ENCODE results near the gene EP300. TPM values are rescaled to one million over a fixed set of nuclear protein-coding genes. Genes with fewer than 3 reads are reported as not detected.

Gene EP300
- total and polyA plus RNA-seq, 2 of the 8 experiments (the other 6 are each of a cell fraction or from before 2014, with no cell fraction given), result 39.5 to 109 TPM

DNA sequence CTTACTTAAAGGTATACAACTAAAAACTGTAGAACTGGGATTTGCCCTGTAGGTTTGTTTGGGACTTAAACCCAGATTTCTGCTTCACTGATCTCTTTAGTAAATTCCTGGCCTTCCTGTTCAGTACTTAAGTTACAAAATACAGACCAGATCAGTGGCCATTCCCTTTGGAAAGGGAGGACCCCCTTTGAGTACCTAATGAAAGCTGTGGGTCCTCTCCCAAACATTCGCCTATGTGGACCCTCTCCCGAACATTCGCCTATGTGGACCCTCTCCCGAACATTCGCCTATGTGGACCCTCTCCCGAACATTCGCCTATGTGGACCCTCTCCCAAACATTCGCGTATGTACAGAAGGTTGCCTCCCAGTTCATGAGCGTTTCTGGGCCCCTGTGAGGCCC lies 123.0 kb downstream of the EP300 start (continued):
- TF ChIP-seq, protein P1, sequence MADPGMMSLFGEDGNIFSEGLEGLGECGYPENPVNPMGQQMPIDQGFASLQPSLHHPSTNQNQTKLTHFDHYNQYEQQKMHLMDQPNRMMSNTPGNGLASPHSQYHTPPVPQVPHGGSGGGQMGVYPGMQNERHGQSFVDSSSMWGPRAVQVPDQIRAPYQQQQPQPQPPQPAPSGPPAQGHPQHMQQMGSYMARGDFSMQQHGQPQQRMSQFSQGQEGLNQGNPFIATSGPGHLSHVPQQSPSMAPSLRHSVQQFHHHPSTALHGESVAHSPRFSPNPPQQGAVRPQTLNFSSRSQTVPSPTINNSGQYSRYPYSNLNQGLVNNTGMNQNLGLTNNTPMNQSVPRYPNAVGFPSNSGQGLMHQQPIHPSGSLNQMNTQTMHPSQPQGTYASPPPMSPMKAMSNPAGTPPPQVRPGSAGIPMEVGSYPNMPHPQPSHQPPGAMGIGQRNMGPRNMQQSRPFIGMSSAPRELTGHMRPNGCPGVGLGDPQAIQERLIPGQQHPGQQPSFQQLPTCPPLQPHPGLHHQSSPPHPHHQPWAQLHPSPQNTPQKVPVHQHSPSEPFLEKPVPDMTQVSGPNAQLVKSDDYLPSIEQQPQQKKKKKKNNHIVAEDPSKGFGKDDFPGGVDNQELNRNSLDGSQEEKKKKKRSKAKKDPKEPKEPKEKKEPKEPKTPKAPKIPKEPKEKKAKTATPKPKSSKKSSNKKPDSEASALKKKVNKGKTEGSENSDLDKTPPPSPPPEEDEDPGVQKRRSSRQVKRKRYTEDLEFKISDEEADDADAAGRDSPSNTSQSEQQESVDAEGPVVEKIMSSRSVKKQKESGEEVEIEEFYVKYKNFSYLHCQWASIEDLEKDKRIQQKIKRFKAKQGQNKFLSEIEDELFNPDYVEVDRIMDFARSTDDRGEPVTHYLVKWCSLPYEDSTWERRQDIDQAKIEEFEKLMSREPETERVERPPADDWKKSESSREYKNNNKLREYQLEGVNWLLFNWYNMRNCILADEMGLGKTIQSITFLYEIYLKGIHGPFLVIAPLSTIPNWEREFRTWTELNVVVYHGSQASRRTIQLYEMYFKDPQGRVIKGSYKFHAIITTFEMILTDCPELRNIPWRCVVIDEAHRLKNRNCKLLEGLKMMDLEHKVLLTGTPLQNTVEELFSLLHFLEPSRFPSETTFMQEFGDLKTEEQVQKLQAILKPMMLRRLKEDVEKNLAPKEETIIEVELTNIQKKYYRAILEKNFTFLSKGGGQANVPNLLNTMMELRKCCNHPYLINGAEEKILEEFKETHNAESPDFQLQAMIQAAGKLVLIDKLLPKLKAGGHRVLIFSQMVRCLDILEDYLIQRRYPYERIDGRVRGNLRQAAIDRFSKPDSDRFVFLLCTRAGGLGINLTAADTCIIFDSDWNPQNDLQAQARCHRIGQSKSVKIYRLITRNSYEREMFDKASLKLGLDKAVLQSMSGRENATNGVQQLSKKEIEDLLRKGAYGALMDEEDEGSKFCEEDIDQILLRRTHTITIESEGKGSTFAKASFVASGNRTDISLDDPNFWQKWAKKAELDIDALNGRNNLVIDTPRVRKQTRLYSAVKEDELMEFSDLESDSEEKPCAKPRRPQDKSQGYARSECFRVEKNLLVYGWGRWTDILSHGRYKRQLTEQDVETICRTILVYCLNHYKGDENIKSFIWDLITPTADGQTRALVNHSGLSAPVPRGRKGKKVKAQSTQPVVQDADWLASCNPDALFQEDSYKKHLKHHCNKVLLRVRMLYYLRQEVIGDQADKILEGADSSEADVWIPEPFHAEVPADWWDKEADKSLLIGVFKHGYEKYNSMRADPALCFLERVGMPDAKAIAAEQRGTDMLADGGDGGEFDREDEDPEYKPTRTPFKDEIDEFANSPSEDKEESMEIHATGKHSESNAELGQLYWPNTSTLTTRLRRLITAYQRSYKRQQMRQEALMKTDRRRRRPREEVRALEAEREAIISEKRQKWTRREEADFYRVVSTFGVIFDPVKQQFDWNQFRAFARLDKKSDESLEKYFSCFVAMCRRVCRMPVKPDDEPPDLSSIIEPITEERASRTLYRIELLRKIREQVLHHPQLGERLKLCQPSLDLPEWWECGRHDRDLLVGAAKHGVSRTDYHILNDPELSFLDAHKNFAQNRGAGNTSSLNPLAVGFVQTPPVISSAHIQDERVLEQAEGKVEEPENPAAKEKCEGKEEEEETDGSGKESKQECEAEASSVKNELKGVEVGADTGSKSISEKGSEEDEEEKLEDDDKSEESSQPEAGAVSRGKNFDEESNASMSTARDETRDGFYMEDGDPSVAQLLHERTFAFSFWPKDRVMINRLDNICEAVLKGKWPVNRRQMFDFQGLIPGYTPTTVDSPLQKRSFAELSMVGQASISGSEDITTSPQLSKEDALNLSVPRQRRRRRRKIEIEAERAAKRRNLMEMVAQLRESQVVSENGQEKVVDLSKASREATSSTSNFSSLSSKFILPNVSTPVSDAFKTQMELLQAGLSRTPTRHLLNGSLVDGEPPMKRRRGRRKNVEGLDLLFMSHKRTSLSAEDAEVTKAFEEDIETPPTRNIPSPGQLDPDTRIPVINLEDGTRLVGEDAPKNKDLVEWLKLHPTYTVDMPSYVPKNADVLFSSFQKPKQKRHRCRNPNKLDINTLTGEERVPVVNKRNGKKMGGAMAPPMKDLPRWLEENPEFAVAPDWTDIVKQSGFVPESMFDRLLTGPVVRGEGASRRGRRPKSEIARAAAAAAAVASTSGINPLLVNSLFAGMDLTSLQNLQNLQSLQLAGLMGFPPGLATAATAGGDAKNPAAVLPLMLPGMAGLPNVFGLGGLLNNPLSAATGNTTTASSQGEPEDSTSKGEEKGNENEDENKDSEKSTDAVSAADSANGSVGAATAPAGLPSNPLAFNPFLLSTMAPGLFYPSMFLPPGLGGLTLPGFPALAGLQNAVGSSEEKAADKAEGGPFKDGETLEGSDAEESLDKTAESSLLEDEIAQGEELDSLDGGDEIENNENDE (IDR thresholded peaks at IDR 0.05; ENCODE audit: insufficient replicate concordance, low read length), result no peak
- no peak for TF ChIP-seq TAF1 (IDR thresholded peaks at IDR 0.05; ENCODE audit: low read depth, low read length)
